GM19395 (cell line): ENCODE results near the gene POU3F2.
A peak's percentile ranks its signal among the peaks of the same experiment; 100 is the strongest.

Experiments
- ATAC-seq: cut with Tn5 transposase; IDR thresholded peaks from one replicate; pipeline ENCODE4 v1.9.1; 2021; ENCODE audit warnings: mild to moderate bottlenecking, moderate library complexity; ENCODE audit not compliant: unreplicated experiment

Gene POU3F2

DNA sequence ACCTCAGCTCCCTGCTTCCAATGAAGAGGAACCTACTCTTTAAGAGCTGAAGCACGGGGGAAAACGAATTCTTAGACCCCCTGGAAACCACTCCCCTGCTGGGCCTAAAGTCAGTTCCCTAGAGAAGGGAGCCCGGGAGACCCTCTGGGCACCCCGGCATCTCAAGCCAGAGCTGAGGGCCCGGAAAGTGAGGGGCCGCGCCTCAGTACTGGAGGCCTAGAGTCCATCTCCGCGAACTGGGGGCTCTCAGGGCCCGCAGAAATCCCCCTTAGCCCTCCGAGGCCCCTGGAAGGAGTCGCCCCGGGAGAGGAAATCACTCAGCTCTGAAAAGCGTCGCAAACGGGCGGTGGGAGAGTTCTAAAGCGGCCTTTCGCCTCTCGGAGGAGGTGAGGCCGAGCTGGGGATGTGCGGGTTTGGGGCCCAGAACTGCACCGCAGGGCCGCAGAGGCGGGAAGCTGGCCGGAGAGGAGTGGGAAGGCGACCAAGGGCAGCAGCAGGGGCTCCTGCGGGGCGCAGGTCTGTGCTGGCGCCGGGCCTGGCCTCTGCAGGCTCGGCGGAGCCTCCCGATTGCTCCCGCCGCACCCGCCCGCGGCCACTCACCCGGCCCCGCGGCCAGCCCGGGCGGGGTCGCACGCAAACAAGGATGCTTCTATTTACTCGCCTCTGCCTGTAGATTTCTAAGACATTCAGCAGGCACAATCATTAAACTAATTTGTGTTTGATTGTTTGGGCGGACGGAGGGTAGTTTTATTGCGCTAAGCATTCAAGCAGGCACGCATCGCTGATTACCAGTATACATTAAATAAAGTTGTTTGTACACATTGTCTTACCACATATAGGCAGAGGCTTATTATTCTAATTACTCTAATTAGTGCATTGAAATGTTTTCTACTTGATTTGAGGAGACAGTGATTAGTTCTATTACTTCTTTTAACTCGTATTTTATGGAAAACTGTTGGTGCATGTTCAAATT, 9.2 kb downstream of the POU3F2 start:
- no peak for ATAC-seq

DNA sequence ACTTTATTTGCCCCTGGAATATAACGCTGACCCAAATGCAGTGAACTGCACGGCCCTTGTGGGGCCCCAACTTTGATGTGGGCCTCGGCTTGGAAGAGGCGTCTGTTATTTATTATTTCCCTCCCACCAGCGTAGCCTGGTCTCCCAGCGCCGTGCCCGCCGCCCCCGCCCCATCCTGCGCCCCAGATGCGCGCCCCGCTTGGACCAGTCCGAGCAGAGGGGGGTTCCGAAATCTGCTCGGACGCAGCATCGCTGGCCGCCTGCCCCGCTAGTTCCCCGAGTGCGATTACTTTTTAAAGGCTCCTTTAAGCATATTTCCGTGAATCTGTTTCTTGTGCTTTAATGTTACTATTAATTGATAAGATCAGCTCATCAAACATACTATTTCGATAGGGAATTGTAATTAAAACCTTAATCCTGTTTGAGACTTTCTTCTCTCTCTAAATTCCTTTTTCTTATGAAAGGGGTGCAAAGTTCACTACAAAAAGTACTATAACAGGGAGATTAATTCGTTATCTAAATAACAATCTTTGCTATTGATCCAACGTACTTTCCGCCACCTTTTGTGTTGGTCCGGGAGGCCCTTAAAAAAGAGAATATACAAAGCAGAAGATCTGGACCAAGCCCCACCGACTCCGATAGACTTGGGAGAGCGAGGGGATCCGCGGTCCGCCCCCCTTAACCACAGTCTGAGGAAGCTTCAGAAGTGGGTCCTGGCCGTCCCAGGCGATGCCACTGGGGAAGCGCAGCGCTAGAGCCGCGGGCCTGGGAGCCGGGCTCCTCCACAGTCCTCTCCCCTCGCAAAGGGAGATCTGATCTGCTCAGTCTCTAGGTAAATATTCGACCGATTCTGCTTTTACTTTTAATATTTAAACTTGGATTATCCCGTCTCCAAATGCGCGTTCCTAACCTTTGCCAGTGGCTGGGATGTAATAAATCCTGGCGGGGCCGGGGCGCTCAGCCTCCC, 10.2 kb downstream of the POU3F2 start:
- no peak for ATAC-seq

DNA sequence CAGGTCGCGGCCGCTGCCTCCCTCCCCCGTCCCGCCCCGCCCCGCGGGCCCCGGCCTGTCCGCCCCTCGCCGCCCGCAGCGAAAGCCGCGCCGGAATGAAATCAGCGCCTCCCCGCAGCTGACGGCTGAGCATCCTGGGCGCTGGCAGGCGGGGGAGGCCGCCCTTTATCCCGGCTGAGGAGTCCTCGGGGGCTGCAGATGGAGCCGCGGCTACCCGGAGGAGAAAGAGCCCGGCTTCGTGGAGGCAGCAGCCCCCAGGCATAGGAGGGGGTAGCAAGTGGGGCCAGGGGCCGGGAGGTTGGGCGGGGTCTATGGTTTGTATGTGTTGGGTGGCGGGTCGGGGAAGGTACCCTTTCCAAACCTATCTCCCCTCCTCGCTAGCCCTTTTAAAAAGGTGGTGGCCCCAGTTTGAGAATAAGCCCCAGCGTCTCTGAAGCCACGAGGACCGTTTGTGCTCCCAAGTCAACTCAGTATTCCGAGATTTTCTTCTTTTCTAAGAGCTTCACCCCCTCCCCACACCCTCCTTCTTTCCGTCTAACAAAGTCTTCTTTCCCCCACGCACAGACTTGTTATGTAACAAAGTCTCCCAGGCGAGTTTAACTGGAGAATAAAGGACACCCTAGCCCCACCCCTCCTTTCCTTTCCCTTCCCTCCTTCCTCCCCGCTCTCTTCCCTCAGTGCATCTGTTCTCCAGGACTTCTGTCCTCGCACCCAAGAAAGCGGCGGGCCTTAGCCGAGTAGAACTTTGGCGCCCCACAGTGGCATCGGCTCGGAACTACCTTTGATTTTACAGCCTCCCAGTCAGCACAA, 11.0 kb downstream of the POU3F2 start:
- peak; percentile 69 for ATAC-seq

DNA sequence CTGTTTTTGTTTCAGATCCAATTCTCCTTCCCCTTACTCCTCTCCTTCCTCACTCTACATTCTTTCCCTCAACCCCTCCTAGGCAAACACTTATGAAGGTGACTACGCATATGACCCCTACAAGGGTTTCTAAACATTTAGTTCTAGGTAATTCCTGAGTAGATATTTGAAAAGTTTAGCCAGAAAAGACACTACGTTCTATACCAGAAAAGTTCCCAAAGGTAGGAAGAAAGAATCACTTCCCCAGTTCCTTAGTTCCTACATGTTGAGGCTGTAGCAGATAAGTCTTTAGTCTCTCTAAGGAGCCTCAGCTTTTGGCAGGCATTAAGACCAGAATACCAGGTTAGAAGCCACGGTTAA, 11.6 kb downstream of the POU3F2 start:
- ATAC-seq, result no peak

DNA sequence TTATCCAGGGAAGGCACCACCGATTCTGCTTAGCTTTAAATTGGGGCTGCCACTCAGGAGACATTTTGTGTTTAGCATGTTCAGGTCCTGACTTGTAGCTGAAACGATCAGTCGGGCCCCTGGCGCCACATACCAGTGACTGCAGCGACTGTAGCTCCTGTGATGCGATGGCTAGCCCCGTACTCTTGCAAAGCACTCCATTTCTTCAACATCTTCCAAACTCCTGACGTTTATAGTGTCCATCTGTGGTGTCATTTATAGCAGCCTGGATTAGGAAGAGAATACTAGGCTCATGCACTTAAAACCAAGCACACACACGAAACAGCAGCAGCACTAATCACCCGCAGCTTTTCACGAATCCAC, 13.0 kb downstream of the POU3F2 start:
- ATAC-seq, result no peak

DNA sequence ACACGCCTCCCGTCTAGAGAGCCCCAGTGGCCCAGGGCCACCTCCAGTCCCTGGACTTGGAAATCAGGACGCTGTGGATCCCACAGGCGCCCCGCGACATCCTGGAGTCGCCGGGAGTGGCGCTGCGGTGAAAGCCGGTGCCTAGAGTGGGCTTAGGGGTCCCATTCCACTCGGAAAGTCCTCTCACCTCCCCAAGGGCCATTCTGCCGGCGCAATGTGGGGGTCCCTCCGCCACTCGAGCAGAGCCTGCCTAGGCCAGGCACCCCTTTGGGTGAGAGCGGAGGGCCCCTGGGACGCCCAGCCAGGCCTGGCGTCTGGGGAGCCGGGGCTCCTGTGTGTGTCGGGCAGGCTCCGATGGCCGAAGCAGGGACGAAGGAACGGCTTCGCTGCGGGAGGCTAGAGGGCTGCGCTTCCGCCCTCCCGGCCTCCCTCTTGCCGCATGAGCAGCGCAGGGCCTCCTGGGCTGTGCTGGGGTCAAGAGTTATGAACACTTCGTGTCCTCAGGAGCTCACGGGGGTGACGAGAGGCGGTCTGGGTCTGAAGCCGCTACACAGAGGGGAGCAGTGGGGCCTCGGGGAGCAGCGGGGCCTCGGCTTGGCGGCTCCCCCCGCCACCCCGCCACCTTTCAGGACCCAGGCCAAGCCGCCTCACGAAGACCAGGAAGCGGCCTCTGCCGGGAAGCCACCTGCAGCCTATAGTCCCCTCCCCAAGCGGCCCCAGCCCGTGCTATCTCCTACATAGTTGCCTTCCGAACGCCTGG, 13.6 kb downstream of the POU3F2 start:
- peak; percentile 50 for ATAC-seq

DNA sequence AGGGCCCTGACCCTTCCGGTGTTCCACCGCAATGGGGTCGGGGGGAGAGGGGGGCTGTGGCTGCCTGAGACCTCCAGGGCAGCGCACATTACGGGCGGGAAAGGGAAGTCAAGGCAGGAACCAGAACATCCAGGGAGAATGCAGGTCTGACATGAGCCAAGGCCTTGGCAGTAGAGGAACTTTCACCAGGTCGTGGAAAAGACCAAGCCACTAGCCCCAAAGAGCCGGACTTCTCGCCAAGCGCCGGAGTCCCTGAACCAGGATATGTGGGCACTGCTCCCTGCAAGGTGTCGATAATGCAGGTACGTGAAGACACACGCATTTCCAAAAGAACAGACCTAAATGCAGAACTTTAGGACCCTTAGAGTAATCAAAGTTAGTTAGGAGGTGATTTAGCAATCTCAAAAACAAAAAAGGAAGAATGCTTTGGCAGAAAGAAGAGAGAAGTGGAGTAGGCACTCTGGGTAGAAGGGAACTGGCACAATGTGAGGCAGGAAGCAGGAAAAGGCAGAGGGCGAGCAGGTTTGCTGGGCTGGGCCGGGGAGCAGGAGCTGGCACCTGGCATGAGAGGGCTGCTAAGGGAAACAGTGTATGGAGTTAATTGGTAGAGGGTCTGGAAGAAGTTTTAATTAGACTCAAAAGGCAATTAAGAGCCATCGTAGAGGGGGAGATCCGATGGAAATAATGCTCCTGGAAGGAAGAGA, 14.3 kb downstream of the POU3F2 start:
- ATAC-seq, result no peak

DNA sequence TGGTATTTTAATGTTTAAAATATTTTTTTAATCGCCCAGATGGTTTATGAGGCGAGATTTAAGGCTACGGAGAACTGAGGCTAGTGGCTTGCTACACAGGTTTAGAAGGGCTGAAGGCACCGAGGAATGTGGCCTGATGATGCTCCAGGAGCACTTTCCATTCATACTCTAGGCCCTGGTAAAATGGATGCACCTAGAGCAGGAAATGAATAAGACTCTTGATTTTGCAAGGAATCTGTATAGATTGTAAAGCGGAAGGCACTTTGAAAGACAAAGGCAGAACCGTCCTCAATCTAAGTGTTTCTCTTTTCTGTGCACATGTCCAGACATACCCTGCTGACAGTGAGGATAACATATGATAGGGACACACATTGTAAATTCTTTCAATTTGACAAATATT, 30.1 kb downstream of the POU3F2 start:
- no peak for ATAC-seq

DNA sequence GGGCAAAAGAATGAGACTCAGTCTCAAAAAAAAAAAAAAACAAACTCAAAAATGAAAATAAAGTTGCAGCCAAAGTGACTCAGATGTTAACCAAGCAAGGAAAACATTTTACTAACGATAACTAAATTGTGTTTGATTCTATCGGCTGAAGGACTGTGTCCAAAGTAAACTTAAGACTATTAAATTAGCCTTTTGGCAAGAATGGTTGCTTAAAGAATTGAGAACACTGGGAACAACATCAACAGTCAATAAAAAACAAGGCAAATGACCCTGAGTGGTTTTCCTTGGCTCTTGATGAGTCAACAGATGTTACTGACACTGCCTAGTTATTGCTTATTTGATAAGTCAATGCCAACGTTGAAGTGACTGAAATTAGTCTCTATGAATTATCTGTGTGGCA, 36.7 kb downstream of the POU3F2 start:
- ATAC-seq, result no peak

DNA sequence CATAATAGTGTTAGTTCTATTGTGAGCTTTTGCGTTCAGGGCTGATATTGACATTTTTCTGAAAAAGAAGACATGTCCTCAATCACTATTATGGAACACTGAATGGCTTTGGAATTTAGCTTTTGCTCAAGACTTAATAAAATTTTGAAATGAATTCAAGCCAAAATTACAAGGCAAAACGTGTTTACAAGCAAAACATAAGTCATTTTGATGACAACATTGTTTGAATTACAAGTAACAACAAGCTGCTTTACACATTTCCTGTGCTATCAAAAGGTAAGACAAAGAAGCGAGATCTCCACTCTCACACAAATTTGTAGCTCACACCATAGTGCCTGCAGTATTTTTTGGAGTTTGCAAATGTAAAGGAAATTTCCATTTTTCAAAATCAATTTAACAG, 37.4 kb downstream of the POU3F2 start:
- ATAC-seq, result no peak

DNA sequence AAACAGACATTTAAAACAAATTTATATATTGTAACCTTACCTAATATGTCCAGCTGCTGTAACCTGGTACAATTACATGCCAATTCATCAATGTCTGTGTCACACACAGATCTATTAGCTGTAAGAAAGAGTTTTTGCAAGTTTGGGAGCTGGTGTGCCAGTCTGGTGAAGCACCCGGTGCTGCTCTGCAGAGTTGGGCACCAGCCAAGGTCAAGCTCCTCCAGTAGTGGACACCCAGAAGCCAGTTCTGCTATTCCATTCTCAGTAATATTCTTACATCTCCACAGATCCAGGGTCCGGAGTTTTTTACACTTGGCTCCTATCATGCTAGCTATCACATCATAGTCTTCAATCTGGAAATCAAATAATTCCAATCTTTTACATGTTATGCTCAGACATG, 41.0 kb downstream of the POU3F2 start:
- no peak for ATAC-seq

DNA sequence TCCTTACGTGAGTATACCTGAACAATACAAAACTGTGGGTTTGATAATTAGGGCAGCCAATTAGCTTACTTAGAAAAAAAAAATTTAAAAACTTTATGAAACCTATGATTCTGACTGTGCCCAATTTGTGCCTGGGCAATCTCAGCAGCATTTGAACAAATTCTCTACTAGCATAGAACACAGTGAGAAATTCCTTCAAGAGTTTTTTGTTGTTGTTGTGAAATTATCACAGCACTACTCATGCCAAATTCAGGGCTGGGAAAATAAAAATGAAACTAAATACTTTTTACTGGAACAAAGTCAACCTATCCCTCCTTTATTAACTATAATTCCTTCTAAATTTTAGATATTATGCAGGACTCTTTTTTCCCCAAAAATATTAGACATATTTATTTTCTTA, 42.9 kb downstream of the POU3F2 start:
- no peak for ATAC-seq

DNA sequence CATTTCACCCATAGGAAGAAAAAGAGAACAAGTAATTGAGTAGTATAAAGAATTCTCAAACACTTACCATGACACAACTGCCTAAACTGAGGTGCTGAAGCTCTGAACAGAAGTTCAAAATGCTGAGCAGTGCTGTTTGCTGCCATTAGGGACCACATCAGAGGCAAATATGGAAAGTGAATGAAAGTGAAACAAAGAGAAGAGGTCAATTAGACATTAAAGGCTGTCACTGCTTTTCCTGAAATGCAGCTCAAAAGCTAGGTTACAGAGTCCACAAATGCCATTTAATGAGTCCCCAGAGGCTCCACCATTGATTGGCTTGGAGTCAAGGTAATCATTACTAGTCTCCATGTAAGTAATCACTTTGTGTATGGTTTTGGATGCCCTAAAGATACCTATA, 46.1 kb downstream of the POU3F2 start:
- peak; percentile 91 for ATAC-seq

DNA sequence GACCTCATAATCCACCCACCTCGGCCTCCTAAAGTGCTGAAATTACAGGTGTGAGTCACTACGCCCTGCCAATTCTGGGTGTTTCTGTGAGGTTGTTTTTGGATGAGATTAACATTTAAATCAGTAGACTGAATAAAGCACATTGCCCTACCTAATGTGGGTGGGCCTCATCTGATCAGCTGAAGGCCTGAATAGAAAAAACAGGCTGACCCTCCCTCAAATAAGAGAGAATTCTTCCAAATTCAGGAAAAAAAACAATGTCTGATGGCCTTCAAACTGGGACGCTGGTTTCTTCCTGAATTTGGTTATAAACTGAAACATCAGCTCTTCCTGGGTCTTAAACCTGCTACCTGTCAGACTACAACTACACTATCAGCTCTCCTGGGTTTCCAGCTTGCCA, 51.0 kb downstream of the POU3F2 start:
- ATAC-seq, result no peak

DNA sequence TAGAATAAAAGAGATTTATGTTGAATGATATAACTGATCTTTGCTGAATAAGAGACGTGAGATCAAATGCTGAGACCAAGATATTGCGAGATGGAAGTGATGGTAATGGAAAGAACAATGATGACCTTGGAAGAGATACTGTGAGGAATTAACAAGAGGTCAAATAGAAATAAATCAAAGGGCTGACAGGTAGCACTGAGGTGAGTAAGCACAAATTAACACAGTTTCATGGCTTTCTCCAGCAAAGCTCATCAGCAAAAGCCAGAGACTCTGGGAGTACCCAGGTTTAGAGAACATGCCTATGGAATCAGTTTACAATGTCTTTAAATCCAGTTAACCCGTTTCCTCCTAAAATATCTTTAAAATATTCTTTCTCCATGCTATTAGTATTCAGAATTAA, 53.3 kb downstream of the POU3F2 start:
- no peak for ATAC-seq
